Measurements from ENCODE around the gene LDB2.

Gene LDB2

GRCh38 chr4:16770710-16771285 is 127.6 kb downstream of the LDB2 start:
- DNase-seq (ENCODE audit: low spot score in 2 of 2) (no peak), ATAC-seq (no peak)
- no peaks in the 10 kb centered on the region for H3K9me3 Mint-ChIP-seq
- H3K36me3 Mint-ChIP-seq = no peaks in the 10 kb centered on the region
- H3K4me3 Mint-ChIP-seq = no peak overlapping the region
- no peak overlapping the region for H3K27ac Mint-ChIP-seq
- H3K4me1 Mint-ChIP-seq = no peaks in the 10 kb centered on the region

DNA sequence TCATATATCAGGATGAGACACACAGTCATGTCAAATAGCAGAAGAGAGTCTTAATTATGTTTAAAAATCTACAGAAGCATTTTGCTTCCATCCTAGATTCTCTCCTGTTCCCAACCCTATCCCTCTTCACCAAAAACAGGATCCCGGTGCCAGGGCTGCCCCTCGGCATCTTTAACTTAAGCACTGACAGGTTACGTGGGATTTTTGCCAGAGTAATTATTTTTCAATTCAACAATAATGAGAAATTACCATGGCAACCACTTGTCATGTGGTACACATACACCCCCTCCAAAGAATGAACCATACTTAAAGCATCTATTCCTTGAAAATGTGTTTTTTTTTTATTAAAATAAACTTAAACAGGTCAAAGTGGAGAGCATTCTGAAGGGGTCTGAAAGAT is 130.6 kb downstream of the LDB2 start:
- no peaks in the 10 kb centered on the region for H3K9me3 Mint-ChIP-seq
- no peak overlapping the region for H3K4me3 Mint-ChIP-seq
- H3K4me1 Mint-ChIP-seq = no peaks in the 10 kb centered on the region
- no peaks in the 10 kb centered on the region for H3K36me3 Mint-ChIP-seq
- DNase-seq (ENCODE audit: low spot score in 2 of 2) (no peak), ATAC-seq (no peak)
- no peak overlapping the region for H3K27ac Mint-ChIP-seq

DNA sequence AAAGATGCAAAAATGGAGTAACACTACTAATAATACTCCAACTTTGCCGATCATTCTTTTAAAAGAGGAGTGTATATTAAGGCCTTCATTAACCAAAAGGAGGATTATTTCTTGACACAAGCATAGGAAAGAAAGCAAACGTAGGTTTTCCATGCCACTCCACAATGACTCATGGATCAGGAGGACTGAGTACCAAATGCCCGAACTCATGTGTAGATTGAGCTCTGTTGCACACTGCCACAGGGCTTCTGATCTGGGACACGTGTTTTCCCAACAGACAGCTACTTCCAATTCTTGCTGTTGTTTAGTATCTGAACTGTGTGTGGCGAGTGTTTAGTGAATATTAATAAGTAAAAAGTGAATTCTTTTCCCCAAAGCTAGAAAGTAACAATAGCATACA is 131.2 kb downstream of the LDB2 start:
- no peaks in the 10 kb centered on the region for H3K36me3 Mint-ChIP-seq
- H3K4me3 Mint-ChIP-seq = no peak overlapping the region
- H3K27ac Mint-ChIP-seq = no peak overlapping the region
- H3K9me3 Mint-ChIP-seq = no peaks in the 10 kb centered on the region
- H3K4me1 Mint-ChIP-seq = no peaks in the 10 kb centered on the region
- ATAC-seq = no peak
- no peak for DNase-seq (ENCODE audit: low spot score in 2 of 2)

GRCh38 chr4:16765546-16765945 is 132.9 kb downstream of the LDB2 start:
- DNase-seq (ENCODE audit: low spot score in 2 of 2) (no peak), ATAC-seq (no peak)
- Mint-ChIP-seq H3K9me3 (no peaks in the 10 kb centered on the region), H3K27ac (no peak overlapping the region), H3K4me1 (no peaks in the 10 kb centered on the region), H3K36me3 (no peaks in the 10 kb centered on the region), H3K4me3 (no peak overlapping the region)

DNA sequence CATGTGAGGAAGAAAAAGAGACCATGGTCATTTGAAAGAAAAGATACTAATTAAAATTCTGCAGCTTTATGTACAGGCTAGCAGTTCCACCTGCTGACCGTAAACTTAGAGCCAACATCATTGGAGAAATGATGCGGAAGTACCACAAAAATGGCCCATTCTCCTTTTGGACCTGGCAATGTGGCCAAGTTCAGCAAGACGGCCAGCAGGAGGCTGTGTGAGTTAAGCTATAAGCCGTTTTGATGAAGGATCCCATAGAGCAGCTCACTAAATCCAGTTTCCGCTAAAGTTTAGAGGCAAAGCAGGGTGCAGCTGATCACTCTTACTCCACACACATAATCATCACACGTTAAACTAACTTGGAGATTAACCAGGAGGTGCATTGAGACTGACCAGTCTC is 133.8 kb downstream of the LDB2 start:
- no peak overlapping the region for H3K27ac Mint-ChIP-seq
- ATAC-seq (no peak), DNase-seq (ENCODE audit: low spot score in 2 of 2) (no peak)
- no peaks in the 10 kb centered on the region for H3K4me1 Mint-ChIP-seq
- no peak overlapping the region for H3K4me3 Mint-ChIP-seq
- no peaks in the 10 kb centered on the region for H3K9me3 Mint-ChIP-seq
- H3K36me3 Mint-ChIP-seq = no peaks in the 10 kb centered on the region

GRCh38 chr4:16760617-16761363 is 137.7 kb downstream of the LDB2 start:
- Mint-ChIP-seq H3K4me3 (no peak overlapping the region), H3K27ac (no peak overlapping the region), H3K4me1 (no peaks in the 10 kb centered on the region), H3K9me3 (no peaks in the 10 kb centered on the region), H3K36me3 (no peaks in the 10 kb centered on the region)
- ATAC-seq = no peak
- no peak for DNase-seq (ENCODE audit: low spot score in 2 of 2)

DNA sequence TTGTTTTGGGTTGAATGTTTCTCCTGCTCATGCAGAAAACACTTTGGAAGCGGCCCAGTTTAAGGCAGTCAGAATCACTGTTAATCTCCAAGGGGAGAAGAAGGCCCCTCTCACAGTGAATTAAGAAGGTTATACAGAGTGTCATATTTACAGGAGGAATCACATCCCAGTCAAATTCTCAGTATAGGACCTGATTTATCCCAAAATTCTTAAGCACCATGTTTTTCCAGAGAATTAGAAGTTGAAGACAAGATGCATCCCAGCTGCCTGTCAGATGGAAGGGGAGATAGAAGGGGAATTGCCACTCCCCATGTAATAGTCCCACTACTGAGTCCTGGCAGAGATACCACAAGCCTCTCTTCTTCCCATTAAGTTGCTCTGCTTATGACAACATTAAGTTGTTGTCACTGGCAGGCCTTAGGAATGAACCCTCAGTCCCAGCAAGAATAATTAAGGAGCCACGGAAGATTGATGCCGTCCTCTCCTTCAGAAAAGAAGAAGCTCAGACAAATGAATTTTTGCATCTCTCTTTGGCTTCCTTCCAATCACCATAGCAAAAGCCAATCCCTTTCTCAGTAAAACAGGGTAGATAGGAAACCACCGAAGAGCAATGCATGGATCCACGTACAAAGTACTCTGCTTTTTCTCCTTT is 138.4 kb downstream of the LDB2 start:
- ATAC-seq (no peak), DNase-seq (ENCODE audit: low spot score in 2 of 2) (no peak)
- no peaks in the 10 kb centered on the region for H3K36me3 Mint-ChIP-seq
- H3K4me3 Mint-ChIP-seq = no peak overlapping the region
- H3K4me1 Mint-ChIP-seq = no peaks in the 10 kb centered on the region
- no peak overlapping the region for H3K27ac Mint-ChIP-seq
- H3K9me3 Mint-ChIP-seq = no peaks in the 10 kb centered on the region

DNA sequence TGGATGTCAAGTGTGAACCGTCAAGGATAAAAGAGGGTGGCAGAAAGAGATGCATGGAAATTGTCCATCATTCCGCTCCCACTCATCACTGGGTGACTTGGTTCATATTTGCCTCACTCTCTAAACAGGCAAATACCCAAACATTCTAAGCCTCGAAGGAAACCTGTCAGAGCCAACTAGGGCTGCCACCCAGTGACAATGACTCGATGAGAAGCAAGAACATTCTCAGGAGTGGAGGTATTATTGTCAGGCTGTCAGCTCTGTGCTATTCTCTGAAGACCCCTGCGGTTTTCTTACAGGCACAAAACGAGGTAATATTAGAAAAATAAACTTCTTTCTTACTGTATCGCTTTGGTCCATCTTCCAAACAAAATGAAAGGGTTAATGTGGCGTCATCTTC is 139.6 kb downstream of the LDB2 start:
- Mint-ChIP-seq H3K9me3 (no peaks in the 10 kb centered on the region), H3K4me1 (no peaks in the 10 kb centered on the region), H3K36me3 (no peaks in the 10 kb centered on the region), H3K4me3 (no peak overlapping the region), H3K27ac (no peak overlapping the region)
- ATAC-seq (no peak), DNase-seq (ENCODE audit: low spot score in 2 of 2) (no peak)

DNA sequence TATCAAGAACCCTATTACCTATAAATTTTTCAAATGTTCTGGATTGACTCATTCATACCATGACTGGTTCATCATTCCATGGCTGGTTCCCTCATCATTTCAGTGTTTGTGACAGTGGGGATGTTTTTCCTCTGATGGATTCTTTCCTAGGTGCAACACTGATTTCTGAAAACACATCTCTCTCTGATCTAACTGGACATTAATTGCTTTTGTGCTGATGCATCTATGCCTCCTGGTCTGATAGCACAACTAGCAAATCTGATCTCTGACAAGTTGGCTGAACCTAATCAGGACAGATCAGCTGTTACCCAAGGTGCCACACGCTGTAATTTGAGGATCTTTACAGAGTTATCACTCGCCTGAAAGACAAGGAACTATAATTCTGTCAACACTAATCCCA is 140.2 kb downstream of the LDB2 start:
- Mint-ChIP-seq H3K27ac (no peak overlapping the region), H3K36me3 (no peaks in the 10 kb centered on the region), H3K4me3 (no peak overlapping the region), H3K9me3 (no peaks in the 10 kb centered on the region), H3K4me1 (no peaks in the 10 kb centered on the region)
- no peak for ATAC-seq
- DNase-seq (ENCODE audit: low spot score in 2 of 2) = no peak

GRCh38 chr4:16757080-16757521 is 141.3 kb downstream of the LDB2 start:
- no peaks in the 10 kb centered on the region for H3K4me1 Mint-ChIP-seq
- no peak overlapping the region for H3K27ac Mint-ChIP-seq
- H3K4me3 Mint-ChIP-seq = no peak overlapping the region
- no peaks in the 10 kb centered on the region for H3K9me3 Mint-ChIP-seq
- no peaks in the 10 kb centered on the region for H3K36me3 Mint-ChIP-seq
- DNase-seq (ENCODE audit: low spot score in 2 of 2) (no peak), ATAC-seq (no peak)

DNA sequence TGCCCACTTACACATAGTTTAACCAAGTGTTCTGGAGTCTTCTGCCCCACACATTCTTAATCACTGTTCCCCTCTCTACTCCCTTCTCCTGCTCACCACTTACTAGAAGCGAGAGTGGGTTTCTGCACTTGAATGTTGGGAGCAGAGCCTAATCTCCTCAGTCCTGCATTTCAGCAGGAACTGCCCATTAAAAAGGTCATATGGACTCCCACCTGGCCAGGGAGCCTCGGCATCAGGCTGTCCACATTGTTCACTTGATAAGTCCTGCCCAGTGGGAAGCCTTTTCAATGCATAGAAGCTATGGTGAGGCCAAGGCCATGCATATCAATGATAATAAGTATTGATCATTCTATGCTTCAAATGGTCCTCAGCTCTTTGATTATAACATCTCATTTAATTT is 144.3 kb downstream of the LDB2 start:
- H3K27ac Mint-ChIP-seq = no peak overlapping the region
- H3K4me1 Mint-ChIP-seq = no peaks in the 10 kb centered on the region
- no peaks in the 10 kb centered on the region for H3K9me3 Mint-ChIP-seq
- no peak overlapping the region for H3K4me3 Mint-ChIP-seq
- H3K36me3 Mint-ChIP-seq = no peaks in the 10 kb centered on the region
- no peak for DNase-seq (ENCODE audit: low spot score in 2 of 2)
- ATAC-seq = no peak

DNA sequence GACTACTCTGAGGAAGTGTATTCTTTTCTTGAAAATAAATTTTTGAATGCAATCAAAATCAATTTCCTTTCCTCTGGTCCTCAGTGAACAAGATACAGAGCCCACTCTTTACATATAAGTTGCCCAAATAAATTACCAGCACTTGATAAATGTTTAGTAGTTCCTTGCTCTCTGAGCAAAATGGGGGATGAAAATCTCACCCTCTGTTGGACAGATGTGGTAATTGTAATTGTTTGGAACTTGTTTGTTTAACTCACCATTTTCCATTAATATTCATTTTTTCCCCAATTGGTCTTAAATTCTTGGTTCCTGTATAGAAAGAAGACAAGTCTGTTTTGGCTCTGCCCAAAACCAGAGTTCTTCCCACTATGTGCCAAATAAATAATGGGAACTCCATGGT is 146.3 kb downstream of the LDB2 start:
- H3K27ac Mint-ChIP-seq = no peak overlapping the region
- ATAC-seq = no peak
- no peaks in the 10 kb centered on the region for H3K9me3 Mint-ChIP-seq
- DNase-seq (ENCODE audit: low spot score in 2 of 2) = no peak
- H3K4me3 Mint-ChIP-seq = no peak overlapping the region
- no peaks in the 10 kb centered on the region for H3K4me1 Mint-ChIP-seq
- no peaks in the 10 kb centered on the region for H3K36me3 Mint-ChIP-seq

GRCh38 chr4:16750882-16751642 is 147.4 kb downstream of the LDB2 start:
- H3K4me3 Mint-ChIP-seq = no peak overlapping the region
- no peak for DNase-seq (ENCODE audit: low spot score in 2 of 2)
- H3K9me3 Mint-ChIP-seq = no peaks in the 10 kb centered on the region
- no peak for ATAC-seq
- no peaks in the 10 kb centered on the region for H3K36me3 Mint-ChIP-seq
- H3K27ac Mint-ChIP-seq = no peak overlapping the region
- no peaks in the 10 kb centered on the region for H3K4me1 Mint-ChIP-seq

GRCh38 chr4:16750216-16750615 is 148.2 kb downstream of the LDB2 start:
- no peak overlapping the region for H3K27ac Mint-ChIP-seq

GRCh38 chr4:16745887-16746286 is 152.6 kb downstream of the LDB2 start:
- Mint-ChIP-seq H3K4me3 (no peak overlapping the region), H3K36me3 (no peaks in the 10 kb centered on the region), H3K9me3 (no peaks in the 10 kb centered on the region), H3K27ac (no peak overlapping the region), H3K4me1 (no peaks in the 10 kb centered on the region)
- ATAC-seq (no peak), DNase-seq (ENCODE audit: low spot score in 2 of 2) (no peak)

More at GRCh38 chr4:16750216-16750615, 148.2 kb downstream of the LDB2 start:
- Mint-ChIP-seq H3K9me3 (no peaks in the 10 kb centered on the region), H3K36me3 (no peaks in the 10 kb centered on the region), H3K4me1 (no peaks in the 10 kb centered on the region), H3K4me3 (no peak overlapping the region)
- ATAC-seq (no peak), DNase-seq (ENCODE audit: low spot score in 2 of 2) (no peak)

All from stimulated activated effector memory CD8-positive, alpha-beta T cell treated with anti-CD3 and anti-CD28 coated beads, Interleukin-12 subunit alpha, Interleukin-12 subunit beta, amount 100 ng/mL, for 72 hours (primary cell).